ENCODE results near the gene PUS7L.

DNA sequence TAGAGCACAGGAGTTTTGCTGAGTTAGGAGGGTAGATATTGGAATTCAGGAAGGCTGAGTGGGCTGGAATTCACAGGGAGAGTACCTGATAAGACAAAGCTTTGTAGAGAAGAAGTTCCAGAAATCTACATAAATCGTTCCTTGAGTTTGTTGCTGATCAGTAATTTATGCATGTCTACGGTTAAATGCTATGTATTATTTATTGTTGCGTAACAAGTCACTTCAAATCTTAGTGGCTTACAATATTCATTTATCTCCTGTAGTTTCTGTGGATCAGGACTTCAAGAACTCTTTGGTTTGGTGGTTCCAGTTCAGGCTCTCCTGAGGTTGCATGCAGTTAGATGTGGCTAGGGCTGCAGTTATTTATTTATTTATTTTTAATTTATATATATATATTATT is 7.8 kb downstream of the PUS7L start:
- TF ChIP-seq, protein P1, sequence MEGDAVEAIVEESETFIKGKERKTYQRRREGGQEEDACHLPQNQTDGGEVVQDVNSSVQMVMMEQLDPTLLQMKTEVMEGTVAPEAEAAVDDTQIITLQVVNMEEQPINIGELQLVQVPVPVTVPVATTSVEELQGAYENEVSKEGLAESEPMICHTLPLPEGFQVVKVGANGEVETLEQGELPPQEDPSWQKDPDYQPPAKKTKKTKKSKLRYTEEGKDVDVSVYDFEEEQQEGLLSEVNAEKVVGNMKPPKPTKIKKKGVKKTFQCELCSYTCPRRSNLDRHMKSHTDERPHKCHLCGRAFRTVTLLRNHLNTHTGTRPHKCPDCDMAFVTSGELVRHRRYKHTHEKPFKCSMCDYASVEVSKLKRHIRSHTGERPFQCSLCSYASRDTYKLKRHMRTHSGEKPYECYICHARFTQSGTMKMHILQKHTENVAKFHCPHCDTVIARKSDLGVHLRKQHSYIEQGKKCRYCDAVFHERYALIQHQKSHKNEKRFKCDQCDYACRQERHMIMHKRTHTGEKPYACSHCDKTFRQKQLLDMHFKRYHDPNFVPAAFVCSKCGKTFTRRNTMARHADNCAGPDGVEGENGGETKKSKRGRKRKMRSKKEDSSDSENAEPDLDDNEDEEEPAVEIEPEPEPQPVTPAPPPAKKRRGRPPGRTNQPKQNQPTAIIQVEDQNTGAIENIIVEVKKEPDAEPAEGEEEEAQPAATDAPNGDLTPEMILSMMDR (IDR thresholded peaks at IDR 0.05 in 2 of 3, conservative IDR thresholded peaks at IDR 0.05 in 1 of 3; ENCODE audit: borderline replicate concordance in 1 of 3, insufficient read depth in 1 of 3, low read depth in 2 of 3, low read length in 2 of 3), result no peak
- TF ChIP-seq SP1 (IDR thresholded peaks at IDR 0.05; ENCODE audit: low read depth), result no peak

Measured in HCT116 (cell line).